ENCODE data around the gene NAT8.

DNA sequence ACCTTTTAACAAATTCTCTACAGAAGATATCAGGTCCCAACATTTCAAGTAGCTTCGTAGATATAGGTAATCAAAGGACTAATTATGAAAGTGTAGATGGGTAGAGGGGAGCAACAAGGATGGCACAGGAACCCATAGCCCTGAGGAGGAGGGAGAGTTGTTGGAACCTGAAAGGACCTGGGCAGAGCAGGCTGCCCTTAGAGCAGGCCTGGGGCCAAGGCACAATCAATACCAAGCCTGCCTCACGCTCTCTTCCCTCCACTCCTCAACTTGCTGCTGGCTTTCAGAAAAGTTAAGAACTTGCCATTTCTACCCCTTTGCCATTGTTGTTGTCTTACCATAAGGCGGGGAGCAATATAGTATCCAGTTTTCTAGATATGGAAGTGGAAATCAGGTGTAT lies 10.1 kb upstream of the NAT8 start:
- TF ChIP-seq, protein P1, sequence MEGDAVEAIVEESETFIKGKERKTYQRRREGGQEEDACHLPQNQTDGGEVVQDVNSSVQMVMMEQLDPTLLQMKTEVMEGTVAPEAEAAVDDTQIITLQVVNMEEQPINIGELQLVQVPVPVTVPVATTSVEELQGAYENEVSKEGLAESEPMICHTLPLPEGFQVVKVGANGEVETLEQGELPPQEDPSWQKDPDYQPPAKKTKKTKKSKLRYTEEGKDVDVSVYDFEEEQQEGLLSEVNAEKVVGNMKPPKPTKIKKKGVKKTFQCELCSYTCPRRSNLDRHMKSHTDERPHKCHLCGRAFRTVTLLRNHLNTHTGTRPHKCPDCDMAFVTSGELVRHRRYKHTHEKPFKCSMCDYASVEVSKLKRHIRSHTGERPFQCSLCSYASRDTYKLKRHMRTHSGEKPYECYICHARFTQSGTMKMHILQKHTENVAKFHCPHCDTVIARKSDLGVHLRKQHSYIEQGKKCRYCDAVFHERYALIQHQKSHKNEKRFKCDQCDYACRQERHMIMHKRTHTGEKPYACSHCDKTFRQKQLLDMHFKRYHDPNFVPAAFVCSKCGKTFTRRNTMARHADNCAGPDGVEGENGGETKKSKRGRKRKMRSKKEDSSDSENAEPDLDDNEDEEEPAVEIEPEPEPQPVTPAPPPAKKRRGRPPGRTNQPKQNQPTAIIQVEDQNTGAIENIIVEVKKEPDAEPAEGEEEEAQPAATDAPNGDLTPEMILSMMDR (IDR thresholded peaks at IDR 0.05 in 4 of 5, conservative IDR thresholded peaks at IDR 0.05 in 1 of 5): no peak
- no peak for TF ChIP-seq POLR2A (IDR thresholded peaks at IDR 0.05)

Measured in gastrocnemius medialis (tissue), 4 donors.